HCT116 (cell line): Measurements from ENCODE around the gene SEMA4F. TPM values are rescaled to one million over a fixed set of nuclear protein-coding genes. Genes with fewer than 3 reads are reported as not detected.

ENCODE experiments used
- ATAC-seq: fragments of 200-7000 bp; cut with Tn5 transposase; 2 replicates; pipeline ENCODE4 v1.9.1; 2020; ENCODE audit warnings: mild to moderate bottlenecking, moderate library complexity
- BruUV-seq: library from RNA; stranded (reverse); fragments of 400-500 nt; replicated peaks from 2 replicates; lab custom pipeline; 2021; lab: Mats Ljungman, UMichigan
- CTCF ChIA-PET: fragments of 300-600 bp; sonication (Branson Sonifier 250); formaldehyde crosslinking; loops from one replicate; lab custom pipeline; 2021; ENCODE audit warnings: antibody characterized with exemption; lab: Charles Lee
- POLR2A ChIA-PET: fragments of 300-600, 350-600 bp; sonication (Branson Sonifier 250); formaldehyde crosslinking; loops from one replicate; lab custom pipeline; 2021; ENCODE audit warnings: antibody characterized with exemption; lab: Charles Lee
- RAD21 ChIA-PET, 2 experiments: fragments of 300-600 bp; sonication (Branson Sonifier 250); formaldehyde crosslinking; loops; one replicate each; lab custom pipeline; 2023; ENCODE audit warnings: low total read pairs in 2 of 2; ENCODE audit not compliant: uncharacterized antibody in 2 of 2, unreplicated experiment in 2 of 2, low non-redundant PET in 1 of 2; lab: Charles Lee
- DNase-seq: peaks from one replicate; pipeline ENCODE4 v3.0.0-alpha.2; 2010; ENCODE audit warnings: low read depth, low spot score
- H2AFZ ChIP-seq: fragments of 200-600 bp; shearing (Covaris generic), sonication (generic); 2 replicates; pipeline ENCODE4 v1.6.1; 2017; ENCODE audit warnings: low read depth, mixed run types, mixed read lengths, antibody characterized with exemption, low read length; ENCODE audit not compliant: poor library complexity, severe bottlenecking
- H3K27ac ChIP-seq: 2 replicates; pipeline ENCODE4 v1.5.1; 2012; ENCODE audit warnings: low read depth, low read length
- H3K27me3 ChIP-seq: fragments of 200-600 bp; sonication (generic); 2 replicates; pipeline ENCODE4 v1.6.1; 2016; ENCODE audit warnings: mixed run types, low read length, mixed read lengths; ENCODE audit not compliant: insufficient read depth
- H3K36me3 ChIP-seq, 2 experiments: fragments of 200-500 bp in 1 of 2; fragments of 200-600 bp in 1 of 2; sonication (Bioruptor generic) in 1 of 2; sonication (generic) in 1 of 2; 2 replicates each; pipeline versions ENCODE4 v1.5.1 to v1.6.1; 2014 to 2016; ENCODE audit warnings: low read length in 2 of 2, inconsistent platforms in 1 of 2, mixed read lengths in 1 of 2, mixed run types in 1 of 2; ENCODE audit not compliant: insufficient read depth in 2 of 2, control insufficient read depth in 1 of 2
- H3K4me1 ChIP-seq, 2 experiments: fragments of 200-600 bp in 1 of 2; sonication (generic) in 1 of 2; 2 replicates each; pipeline versions ENCODE4 v1.5.1 to v1.6.1; 2012 to 2017; ENCODE audit warnings: low read length in 2 of 2, inconsistent platforms in 1 of 2, mild to moderate bottlenecking in 1 of 2, mixed read lengths in 1 of 2, mixed run types in 1 of 2, moderate library complexity in 1 of 2; ENCODE audit not compliant: insufficient read depth in 2 of 2, control insufficient read depth in 1 of 2
- H3K4me2 ChIP-seq: fragments of 200-600 bp; sonication (generic); 2 replicates; pipeline ENCODE4 v1.6.1; 2017; ENCODE audit warnings: mixed run types, low read length, mixed read lengths
- H3K4me3 ChIP-seq, 2 experiments: fragments of 200-600 bp in 1 of 2; sonication (generic) in 1 of 2; replicated peaks in 1 of 2; 2 replicates each; pipeline ENCODE4 v1.5.1; 2011 to 2016; ENCODE audit warnings: low read length in 2 of 2, control low read depth in 1 of 2, low read depth in 1 of 2, mild to moderate bottlenecking in 1 of 2, mixed read lengths in 1 of 2, mixed run types in 1 of 2
- H3K79me2 ChIP-seq: fragments of 200-600 bp; sonication (generic); 2 replicates; pipeline ENCODE4 v1.6.1; 2017; ENCODE audit warnings: mild to moderate bottlenecking, mixed run types, low read length, moderate library complexity, mixed read lengths; ENCODE audit not compliant: insufficient read depth
- H3K9ac ChIP-seq: fragments of 200-600 bp; sonication (generic); 2 replicates; pipeline ENCODE4 v1.6.1; 2016; ENCODE audit warnings: low read length, mixed read lengths
- H3K9me2 ChIP-seq: fragments of 200-600 bp; sonication (generic), shearing (Covaris generic); 2 replicates; pipeline ENCODE4 v1.6.1; 2017; ENCODE audit warnings: mixed run types, mild to moderate bottlenecking, moderate library complexity; ENCODE audit not compliant: insufficient read depth
- H3K9me3 ChIP-seq, 2 experiments: fragments of 200-500 bp in 1 of 2; fragments of 200-600 bp in 1 of 2; sonication (Bioruptor generic) in 1 of 2; sonication (generic) in 1 of 2; 2 replicates each; pipeline ENCODE4 v1.6.1; 2014 to 2017; ENCODE audit warnings: low read length in 2 of 2, mixed read lengths in 2 of 2, inconsistent platforms in 1 of 2, low read depth in 1 of 2, mild to moderate bottlenecking in 1 of 2, mixed run types in 1 of 2, moderate library complexity in 1 of 2; ENCODE audit not compliant: control insufficient read depth in 1 of 2, insufficient read depth in 1 of 2
- H4K20me1 ChIP-seq: fragments of 200-600 bp; sonication (generic), shearing (Covaris generic); 2 replicates; pipeline ENCODE4 v1.6.1; 2017; ENCODE audit warnings: mixed run types, mild to moderate bottlenecking, moderate library complexity; ENCODE audit not compliant: insufficient read depth
- ATF3 ChIP-seq: IDR thresholded peaks from 2 replicates; pipeline ENCODE4 v1.6.1; 2012
- CBX3 ChIP-seq: IDR thresholded peaks from 2 replicates; pipeline ENCODE4 v1.6.1; 2012; ENCODE audit warnings: low read depth
- CEBPB ChIP-seq: IDR thresholded peaks from 2 replicates; pipeline ENCODE4 v1.6.1; 2012; ENCODE audit warnings: low read depth
- EGR1 ChIP-seq: IDR thresholded peaks from 2 replicates; pipeline ENCODE4 v1.6.1; 2012; ENCODE audit warnings: low read depth
- ELF1 ChIP-seq: IDR thresholded peaks from 2 replicates; pipeline ENCODE4 v1.6.1; 2012; ENCODE audit warnings: low read depth, borderline replicate concordance
- EZH2 ChIP-seq: fragments of 200-600 bp; sonication (generic); IDR thresholded peaks from 2 replicates; pipeline ENCODE4 v1.6.1; 2017; ENCODE audit warnings: antibody characterized with exemption, mixed run types
- JUND ChIP-seq: IDR thresholded peaks from 2 replicates; pipeline ENCODE4 v1.6.1; 2012
- MAX ChIP-seq: IDR thresholded peaks from 2 replicates; pipeline ENCODE4 v1.6.1; 2012
- RAD21 ChIP-seq: IDR thresholded peaks from 2 replicates; pipeline ENCODE4 v1.6.1; 2012; ENCODE audit warnings: low read depth, mild to moderate bottlenecking
- SIN3A ChIP-seq: IDR thresholded peaks from 2 replicates; pipeline ENCODE4 v1.6.1; 2012; ENCODE audit warnings: low read depth
- SRF ChIP-seq: IDR thresholded peaks from 2 replicates; pipeline ENCODE4 v1.6.1; 2012; ENCODE audit warnings: low read depth
- TCF7L2 ChIP-seq: IDR thresholded peaks from 2 replicates; pipeline ENCODE4 v1.7.0; 2011; ENCODE audit warnings: borderline replicate concordance, inconsistent platforms; ENCODE audit not compliant: insufficient read depth, insufficient read length; ENCODE audit errors: extremely low read depth
- YY1 ChIP-seq: IDR thresholded peaks from 2 replicates; pipeline ENCODE4 v1.6.1; 2011; ENCODE audit warnings: low read length, low read depth, moderate library complexity, mild to moderate bottlenecking; ENCODE audit not compliant: insufficient replicate concordance; ENCODE audit errors: extremely low read depth
- ZFX ChIP-seq: fragments of 450-650 bp; IDR thresholded peaks from 2 replicates; pipeline ENCODE4 v1.6.1; 2017
- intact Hi-C: fragments of 100-400 bp; cut with micrococcal nuclease; formaldehyde crosslinking; loops from 2 replicates; pipeline ENCODE4 v1.10.0; 2022
- total RNA-seq: library from RNA; stranded (reverse); gene quantifications from one replicate; pipeline ENCODE4 v1.2.1, GENCODE V29; 2021; ENCODE audit not compliant: unreplicated experiment
- TF ChIP-seq, protein P1 (sequence below): IDR thresholded peaks from 2 replicates; pipeline ENCODE4 v1.6.1; 2012; ENCODE audit warnings: low read depth
- TF ChIP-seq, protein P2 (sequence below): IDR thresholded peaks from 2 replicates; pipeline ENCODE4 v1.6.1; 2011; ENCODE audit warnings: mild to moderate bottlenecking, low read length, moderate library complexity; ENCODE audit not compliant: insufficient replicate concordance; ENCODE audit errors: extremely low read depth

SEMA4F gene
- total RNA-seq, 1 experiment from 2014 or later: 12.3 TPM

DNA sequence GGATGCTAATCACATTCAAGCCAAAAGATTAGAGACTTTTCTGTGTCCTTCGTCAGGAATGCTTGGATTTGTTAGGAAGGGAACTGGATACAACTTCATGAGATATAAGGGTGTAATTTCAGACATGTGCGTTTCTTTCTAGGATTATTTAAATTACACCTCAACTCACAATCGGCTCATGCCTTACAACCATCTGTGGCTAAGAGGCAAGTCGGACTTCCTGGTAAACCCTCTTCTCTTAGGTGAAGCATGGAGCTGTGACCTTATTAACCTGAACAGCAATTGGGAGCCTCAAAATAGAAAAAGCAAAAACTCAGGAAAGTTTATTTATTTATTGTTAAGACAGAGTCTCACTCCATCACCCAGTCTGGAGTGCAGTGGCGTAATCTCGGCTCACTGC lies 61.8 kb downstream of the SEMA4F start:
- no peaks in the 10 kb centered on the region for H3K9me2 ChIP-seq
- TF ChIP-seq ZFX (no peak), CEBPB (no peak), SIN3A (no peak), SRF (no peak), EGR1 (no peak), ELF1 (no peak), MAX (no peak), JUND (no peak), EZH2 (no peak), TCF7L2 (no peak), RAD21 (no peak), YY1 (no peak), CBX3 (no peak), ATF3 (no peak)
- TF ChIP-seq, protein P1, sequence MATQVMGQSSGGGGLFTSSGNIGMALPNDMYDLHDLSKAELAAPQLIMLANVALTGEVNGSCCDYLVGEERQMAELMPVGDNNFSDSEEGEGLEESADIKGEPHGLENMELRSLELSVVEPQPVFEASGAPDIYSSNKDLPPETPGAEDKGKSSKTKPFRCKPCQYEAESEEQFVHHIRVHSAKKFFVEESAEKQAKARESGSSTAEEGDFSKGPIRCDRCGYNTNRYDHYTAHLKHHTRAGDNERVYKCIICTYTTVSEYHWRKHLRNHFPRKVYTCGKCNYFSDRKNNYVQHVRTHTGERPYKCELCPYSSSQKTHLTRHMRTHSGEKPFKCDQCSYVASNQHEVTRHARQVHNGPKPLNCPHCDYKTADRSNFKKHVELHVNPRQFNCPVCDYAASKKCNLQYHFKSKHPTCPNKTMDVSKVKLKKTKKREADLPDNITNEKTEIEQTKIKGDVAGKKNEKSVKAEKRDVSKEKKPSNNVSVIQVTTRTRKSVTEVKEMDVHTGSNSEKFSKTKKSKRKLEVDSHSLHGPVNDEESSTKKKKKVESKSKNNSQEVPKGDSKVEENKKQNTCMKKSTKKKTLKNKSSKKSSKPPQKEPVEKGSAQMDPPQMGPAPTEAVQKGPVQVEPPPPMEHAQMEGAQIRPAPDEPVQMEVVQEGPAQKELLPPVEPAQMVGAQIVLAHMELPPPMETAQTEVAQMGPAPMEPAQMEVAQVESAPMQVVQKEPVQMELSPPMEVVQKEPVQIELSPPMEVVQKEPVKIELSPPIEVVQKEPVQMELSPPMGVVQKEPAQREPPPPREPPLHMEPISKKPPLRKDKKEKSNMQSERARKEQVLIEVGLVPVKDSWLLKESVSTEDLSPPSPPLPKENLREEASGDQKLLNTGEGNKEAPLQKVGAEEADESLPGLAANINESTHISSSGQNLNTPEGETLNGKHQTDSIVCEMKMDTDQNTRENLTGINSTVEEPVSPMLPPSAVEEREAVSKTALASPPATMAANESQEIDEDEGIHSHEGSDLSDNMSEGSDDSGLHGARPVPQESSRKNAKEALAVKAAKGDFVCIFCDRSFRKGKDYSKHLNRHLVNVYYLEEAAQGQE: no peak
- TF ChIP-seq, protein P2, sequence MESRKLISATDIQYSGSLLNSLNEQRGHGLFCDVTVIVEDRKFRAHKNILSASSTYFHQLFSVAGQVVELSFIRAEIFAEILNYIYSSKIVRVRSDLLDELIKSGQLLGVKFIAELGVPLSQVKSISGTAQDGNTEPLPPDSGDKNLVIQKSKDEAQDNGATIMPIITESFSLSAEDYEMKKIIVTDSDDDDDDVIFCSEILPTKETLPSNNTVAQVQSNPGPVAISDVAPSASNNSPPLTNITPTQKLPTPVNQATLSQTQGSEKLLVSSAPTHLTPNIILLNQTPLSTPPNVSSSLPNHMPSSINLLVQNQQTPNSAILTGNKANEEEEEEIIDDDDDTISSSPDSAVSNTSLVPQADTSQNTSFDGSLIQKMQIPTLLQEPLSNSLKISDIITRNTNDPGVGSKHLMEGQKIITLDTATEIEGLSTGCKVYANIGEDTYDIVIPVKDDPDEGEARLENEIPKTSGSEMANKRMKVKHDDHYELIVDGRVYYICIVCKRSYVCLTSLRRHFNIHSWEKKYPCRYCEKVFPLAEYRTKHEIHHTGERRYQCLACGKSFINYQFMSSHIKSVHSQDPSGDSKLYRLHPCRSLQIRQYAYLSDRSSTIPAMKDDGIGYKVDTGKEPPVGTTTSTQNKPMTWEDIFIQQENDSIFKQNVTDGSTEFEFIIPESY: no peak
- TF ChIP-seq, all 23 proteins: peak for 0
- H3K9me3 ChIP-seq: no peaks in the 10 kb centered on the region
- no peaks in the 10 kb centered on the region for H3K79me2 ChIP-seq
- no peaks in the 10 kb centered on the region for H3K27me3 ChIP-seq
- ChIA-PET POLR2A (no interaction called here), RAD21 (no interaction called here), CTCF (interaction anchor here (1.4 to 2.1 kb wide), 3 partner anchors 10 to 159 kb away, joined by 4 to 9 read pairs (median 7); no protein-coding TSS in a partner anchor)
- H2AFZ ChIP-seq: peak overlapping the region; percentile 96
- peak overlapping the region; percentile 45 to 67 for H3K4me3 ChIP-seq
- no peaks in the 10 kb centered on the region for H3K36me3 ChIP-seq
- H3K27ac ChIP-seq: no peak overlapping the region
- H3K4me1 ChIP-seq: peaks cover 0 to 18% of the 10 kb centered on the region in 2 experiments; a peak in 2 of 4 replicates
- peak overlapping the region; percentile 46; the same call in 1 of the 2 replicates for H3K9ac ChIP-seq
- intact Hi-C loops: loop anchor here (1.0 kb wide), 2 partner anchors 118 to 160 kb away; partner anchors contain the start of gene HK2
- H4K20me1 ChIP-seq: no peaks in the 10 kb centered on the region
- ATAC-seq (no peak), DNase-seq (no peak)
- no TSS peak for BruUV-seq
- peak overlapping the region; percentile 96 for H3K4me2 ChIP-seq
